ENCODE results near the gene NUDC.

DNA sequence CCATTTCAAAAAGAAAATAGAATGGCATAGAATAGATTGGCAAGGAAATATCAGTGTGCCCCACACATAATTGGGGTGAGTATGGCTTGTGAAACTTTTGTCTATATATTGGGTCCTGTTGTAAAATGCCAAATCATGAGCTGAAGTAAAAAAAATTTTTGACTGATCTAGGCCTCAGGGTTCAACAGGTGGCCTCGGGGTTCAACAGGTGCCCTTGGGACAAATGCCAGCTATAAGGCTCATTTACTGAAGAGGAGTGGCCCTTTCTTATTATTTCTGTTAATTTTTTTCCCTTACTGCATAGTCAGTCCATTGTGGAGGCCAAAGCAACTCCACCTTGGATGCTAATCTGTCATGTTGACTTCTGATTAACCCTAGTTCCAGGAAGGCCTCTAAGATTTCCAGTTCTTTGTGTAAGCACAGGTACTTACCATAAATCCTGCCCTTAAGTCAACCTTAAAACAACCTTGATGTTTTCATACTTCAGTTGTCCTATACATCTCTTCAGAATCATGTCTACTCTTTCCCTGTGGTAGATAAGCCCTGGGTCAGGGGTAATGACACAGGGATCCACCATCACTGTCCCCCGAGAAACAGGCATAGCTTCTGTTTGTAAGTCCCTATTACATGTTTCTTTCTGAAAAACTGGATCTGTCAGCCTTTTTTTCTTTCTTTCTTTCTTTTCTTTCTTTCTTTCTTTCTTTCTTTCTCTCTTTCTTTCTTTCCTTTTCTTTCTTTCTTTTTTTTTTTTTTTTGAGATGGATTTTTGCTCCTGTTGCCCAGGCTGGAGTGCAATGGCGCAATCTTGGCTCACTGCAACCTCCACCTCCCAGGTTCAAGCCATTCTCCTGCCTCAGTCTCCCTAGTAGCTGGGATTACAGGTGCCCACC, 55.3 kb downstream of the NUDC start:
- TF ChIP-seq, protein P1, sequence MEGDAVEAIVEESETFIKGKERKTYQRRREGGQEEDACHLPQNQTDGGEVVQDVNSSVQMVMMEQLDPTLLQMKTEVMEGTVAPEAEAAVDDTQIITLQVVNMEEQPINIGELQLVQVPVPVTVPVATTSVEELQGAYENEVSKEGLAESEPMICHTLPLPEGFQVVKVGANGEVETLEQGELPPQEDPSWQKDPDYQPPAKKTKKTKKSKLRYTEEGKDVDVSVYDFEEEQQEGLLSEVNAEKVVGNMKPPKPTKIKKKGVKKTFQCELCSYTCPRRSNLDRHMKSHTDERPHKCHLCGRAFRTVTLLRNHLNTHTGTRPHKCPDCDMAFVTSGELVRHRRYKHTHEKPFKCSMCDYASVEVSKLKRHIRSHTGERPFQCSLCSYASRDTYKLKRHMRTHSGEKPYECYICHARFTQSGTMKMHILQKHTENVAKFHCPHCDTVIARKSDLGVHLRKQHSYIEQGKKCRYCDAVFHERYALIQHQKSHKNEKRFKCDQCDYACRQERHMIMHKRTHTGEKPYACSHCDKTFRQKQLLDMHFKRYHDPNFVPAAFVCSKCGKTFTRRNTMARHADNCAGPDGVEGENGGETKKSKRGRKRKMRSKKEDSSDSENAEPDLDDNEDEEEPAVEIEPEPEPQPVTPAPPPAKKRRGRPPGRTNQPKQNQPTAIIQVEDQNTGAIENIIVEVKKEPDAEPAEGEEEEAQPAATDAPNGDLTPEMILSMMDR (IDR thresholded peaks at IDR 0.05): no peak
- no peak for TF ChIP-seq EP300 (IDR thresholded peaks at IDR 0.05)

Measured in suprapubic skin (tissue), 3 donors.